ENCODE measurements around the gene SH3BGRL2. TPM values are rescaled to one million over a fixed set of nuclear protein-coding genes. Genes with fewer than 3 reads are reported as not detected.

Gene SH3BGRL2
- total and polyA plus RNA-seq, 7 donors, result 16.0 to 115 (median 30.6) TPM

DNA sequence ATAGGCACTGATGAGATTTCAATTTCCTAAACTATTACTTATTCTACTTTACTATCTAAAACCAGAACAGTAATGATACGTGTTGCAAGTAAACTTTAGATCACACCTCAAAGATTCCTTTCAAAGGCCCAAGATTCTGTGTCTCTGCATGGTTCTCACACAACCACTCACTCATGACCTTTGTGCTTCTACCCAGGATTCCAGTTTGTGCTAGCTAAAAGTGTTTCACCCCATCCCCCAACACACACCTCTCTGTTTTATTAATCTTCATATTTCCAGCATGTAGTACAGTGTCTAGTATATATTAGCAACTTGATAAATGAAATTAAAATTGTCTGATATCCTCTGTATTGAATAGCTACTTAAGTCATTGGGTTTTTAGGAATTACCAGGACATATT lies 8.8 kb upstream of the SH3BGRL2 start:
- H3K4me1 ChIP-seq, result no peaks in the 10 kb centered on the region
- no peaks in the 10 kb centered on the region for H3K27me3 ChIP-seq
- H3K9me3 ChIP-seq, result no peaks in the 10 kb centered on the region
- TF ChIP-seq EP300 (IDR thresholded peaks at IDR 0.05), result no peak
- no peak for TF ChIP-seq POLR2AphosphoS5 (IDR thresholded peaks at IDR 0.05)
- TF ChIP-seq, protein P1, sequence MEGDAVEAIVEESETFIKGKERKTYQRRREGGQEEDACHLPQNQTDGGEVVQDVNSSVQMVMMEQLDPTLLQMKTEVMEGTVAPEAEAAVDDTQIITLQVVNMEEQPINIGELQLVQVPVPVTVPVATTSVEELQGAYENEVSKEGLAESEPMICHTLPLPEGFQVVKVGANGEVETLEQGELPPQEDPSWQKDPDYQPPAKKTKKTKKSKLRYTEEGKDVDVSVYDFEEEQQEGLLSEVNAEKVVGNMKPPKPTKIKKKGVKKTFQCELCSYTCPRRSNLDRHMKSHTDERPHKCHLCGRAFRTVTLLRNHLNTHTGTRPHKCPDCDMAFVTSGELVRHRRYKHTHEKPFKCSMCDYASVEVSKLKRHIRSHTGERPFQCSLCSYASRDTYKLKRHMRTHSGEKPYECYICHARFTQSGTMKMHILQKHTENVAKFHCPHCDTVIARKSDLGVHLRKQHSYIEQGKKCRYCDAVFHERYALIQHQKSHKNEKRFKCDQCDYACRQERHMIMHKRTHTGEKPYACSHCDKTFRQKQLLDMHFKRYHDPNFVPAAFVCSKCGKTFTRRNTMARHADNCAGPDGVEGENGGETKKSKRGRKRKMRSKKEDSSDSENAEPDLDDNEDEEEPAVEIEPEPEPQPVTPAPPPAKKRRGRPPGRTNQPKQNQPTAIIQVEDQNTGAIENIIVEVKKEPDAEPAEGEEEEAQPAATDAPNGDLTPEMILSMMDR (IDR thresholded peaks at IDR 0.05), result no peak
- no peak for TF ChIP-seq POLR2A (IDR thresholded peaks at IDR 0.05)
- intact Hi-C loops (cut with DNase I), result no loop called here
- no peak overlapping the region for H3K27ac ChIP-seq
- no peak for DNase-seq
- WGBS, 2 donors, result 56 to 80% methylated on average over 1 of the region's 1 CpG
- no peak overlapping the region for H3K4me3 ChIP-seq
- H3K36me3 ChIP-seq, result no peaks in the 10 kb centered on the region

DNA sequence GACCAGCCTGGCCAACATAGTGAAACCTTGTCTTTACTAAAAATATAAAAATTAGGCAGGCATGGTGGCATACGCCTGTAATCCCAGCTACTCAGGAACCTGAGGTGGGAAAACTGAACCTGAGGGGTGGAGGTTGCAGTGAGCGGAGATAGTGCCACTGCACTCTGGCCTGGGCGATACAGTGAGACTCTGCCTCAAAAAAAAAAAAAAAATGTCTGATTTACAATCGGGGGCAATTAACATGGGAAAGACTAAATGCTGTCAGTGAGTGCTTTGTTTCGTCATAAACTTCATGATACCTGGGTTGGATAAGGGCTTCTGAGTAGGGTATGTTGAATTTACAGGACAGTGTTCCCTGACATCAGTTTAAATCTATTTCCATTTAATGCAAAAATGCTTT lies 8.0 kb upstream of the SH3BGRL2 start:
- Histone ChIP-seq H3K36me3 (no peaks in the 10 kb centered on the region), H3K9me3 (no peaks in the 10 kb centered on the region), H3K4me1 (no peaks in the 10 kb centered on the region), H3K27me3 (no peaks in the 10 kb centered on the region), H3K27ac (no peak overlapping the region), H3K4me3 (no peak overlapping the region)
- intact Hi-C loops (cut with DNase I), result no loop called here
- 42 to 84% methylated on average over 5 of the region's 5 CpGs for WGBS, 2 donors
- TF ChIP-seq POLR2AphosphoS5 (IDR thresholded peaks at IDR 0.05) (no peak), POLR2A (IDR thresholded peaks at IDR 0.05) (no peak), EP300 (IDR thresholded peaks at IDR 0.05) (no peak)
- TF ChIP-seq, protein P1 (IDR thresholded peaks at IDR 0.05), result no peak
- no peak for DNase-seq

DNA sequence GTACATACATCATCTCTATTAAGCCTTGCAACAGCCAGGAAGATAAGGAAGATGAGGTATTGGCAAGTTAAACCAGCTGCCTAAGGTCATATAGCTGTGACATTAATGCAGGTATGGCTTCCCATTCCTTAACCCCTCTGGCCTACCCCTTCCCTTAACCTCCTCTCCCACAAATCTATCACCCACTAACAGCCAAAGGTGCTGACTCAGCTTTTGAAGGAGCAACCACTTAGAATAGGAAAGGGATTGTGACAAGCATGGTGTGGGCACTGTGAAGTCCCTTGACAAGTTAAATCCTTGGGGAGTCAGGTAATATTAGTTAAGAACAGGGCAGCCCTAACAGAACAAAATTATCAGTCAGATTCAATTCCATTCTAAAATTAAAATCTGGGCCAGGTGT lies 5.4 kb upstream of the SH3BGRL2 start:
- TF ChIP-seq POLR2AphosphoS5 (IDR thresholded peaks at IDR 0.05), result no peak
- TF ChIP-seq, protein P1 (IDR thresholded peaks at IDR 0.05), result no peak
- TF ChIP-seq EP300 (IDR thresholded peaks at IDR 0.05), result no peak
- no peak for TF ChIP-seq POLR2A (IDR thresholded peaks at IDR 0.05)
- intact Hi-C loops (cut with DNase I), result no loop called here

DNA sequence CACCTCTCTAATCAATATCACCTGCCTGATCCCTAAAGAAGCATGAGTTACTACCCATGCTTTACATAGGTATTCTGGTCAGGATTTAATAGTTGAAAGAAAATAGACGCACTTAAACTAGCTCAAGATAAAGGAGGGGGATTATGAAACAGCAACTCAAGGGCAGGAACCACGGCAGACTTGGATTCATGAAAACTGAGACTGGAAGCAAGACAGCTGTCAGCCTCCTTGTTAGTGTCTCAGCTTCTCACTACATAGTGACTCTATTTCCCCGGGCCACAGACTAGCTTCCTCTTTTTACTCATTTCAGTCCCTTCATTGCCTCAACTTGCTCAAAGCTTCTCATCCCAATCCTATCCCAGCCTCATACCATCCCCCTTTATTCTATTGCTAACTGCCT lies 4.3 kb upstream of the SH3BGRL2 start:
- 92 to 93% methylated on average over 3 of the region's 3 CpGs for WGBS, 2 donors
- peaks cover 0 to 11% (median 5%) of the 10 kb centered on the region in 4 donors for H3K4me1 ChIP-seq
- no peak overlapping the region for H3K4me3 ChIP-seq
- no peak for DNase-seq
- no peaks in the 10 kb centered on the region for H3K27me3 ChIP-seq
- TF ChIP-seq POLR2AphosphoS5 (IDR thresholded peaks at IDR 0.05) (no peak), EP300 (IDR thresholded peaks at IDR 0.05) (no peak), POLR2A (IDR thresholded peaks at IDR 0.05) (no peak)
- TF ChIP-seq, protein P1 (IDR thresholded peaks at IDR 0.05), result no peak
- no peak overlapping the region for H3K27ac ChIP-seq
- H3K36me3 ChIP-seq, result no peaks in the 10 kb centered on the region
- no peaks in the 10 kb centered on the region for H3K9me3 ChIP-seq
- intact Hi-C loops (cut with DNase I), result no loop called here

More for the DNA sequence above, 5.4 kb upstream of the SH3BGRL2 start:
- H3K36me3 ChIP-seq, result no peaks in the 10 kb centered on the region
- H3K27ac ChIP-seq, result no peak overlapping the region
- H3K27me3 ChIP-seq, result no peaks in the 10 kb centered on the region
- DNase-seq, result no peak
- H3K4me1 ChIP-seq, result peaks cover 0 to 5% (median 2%) of the 10 kb centered on the region in 4 donors
- no peak overlapping the region for H3K4me3 ChIP-seq
- no peaks in the 10 kb centered on the region for H3K9me3 ChIP-seq

DNA sequence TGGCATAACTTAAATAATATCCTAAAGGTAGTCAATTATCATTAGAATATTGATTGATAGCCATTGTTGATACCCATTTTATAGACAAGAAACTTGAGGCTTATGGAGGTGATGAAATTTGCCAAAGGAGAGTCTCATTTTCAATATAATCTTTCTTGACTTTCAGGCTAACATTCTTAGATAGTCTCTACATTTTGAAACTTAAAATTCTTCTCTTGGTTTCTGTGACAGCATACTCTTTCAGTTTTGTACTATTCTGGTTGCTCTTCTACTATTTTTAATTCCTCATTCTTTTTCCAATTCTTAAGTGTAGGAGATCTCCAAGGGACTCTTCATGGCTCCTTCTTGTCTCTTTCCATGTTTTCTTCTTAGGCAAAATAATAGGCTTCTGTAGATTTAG lies 3.7 kb upstream of the SH3BGRL2 start:
- intact Hi-C loops (cut with DNase I), result no loop called here
- TF ChIP-seq, protein P1 (IDR thresholded peaks at IDR 0.05), result no peak
- TF ChIP-seq POLR2AphosphoS5 (IDR thresholded peaks at IDR 0.05), result no peak
- no peak overlapping the region for H3K27ac ChIP-seq
- H3K4me1 ChIP-seq, result peaks cover 0 to 13% (median 5%) of the 10 kb centered on the region in 4 donors
- no peak for DNase-seq
- H3K27me3 ChIP-seq, result no peaks in the 10 kb centered on the region
- no peak overlapping the region for H3K4me3 ChIP-seq
- no peaks in the 10 kb centered on the region for H3K36me3 ChIP-seq
- H3K9me3 ChIP-seq, result no peaks in the 10 kb centered on the region

All from sigmoid colon (tissue), 7 donors.